ENCODE measurements around the gene FNBP1.
"Not testable (repeated sequence)": the region's sequence is repeated elsewhere in the genome, so short reads cannot be mapped to it uniquely, and the experiment has no call there.

Gene FNBP1

GRCh38 chr9:129962889-129963703, 79.9 kb downstream of the FNBP1 start:
- H3K4me3 ChIP-seq (ENCODE audit: low read depth, low read length), result peak overlapping the region; percentile 22
- no peak for TF ChIP-seq CTCF (IDR thresholded peaks at IDR 0.05; ENCODE audit: borderline replicate concordance, insufficient read depth, low read depth, low read length)

DNA sequence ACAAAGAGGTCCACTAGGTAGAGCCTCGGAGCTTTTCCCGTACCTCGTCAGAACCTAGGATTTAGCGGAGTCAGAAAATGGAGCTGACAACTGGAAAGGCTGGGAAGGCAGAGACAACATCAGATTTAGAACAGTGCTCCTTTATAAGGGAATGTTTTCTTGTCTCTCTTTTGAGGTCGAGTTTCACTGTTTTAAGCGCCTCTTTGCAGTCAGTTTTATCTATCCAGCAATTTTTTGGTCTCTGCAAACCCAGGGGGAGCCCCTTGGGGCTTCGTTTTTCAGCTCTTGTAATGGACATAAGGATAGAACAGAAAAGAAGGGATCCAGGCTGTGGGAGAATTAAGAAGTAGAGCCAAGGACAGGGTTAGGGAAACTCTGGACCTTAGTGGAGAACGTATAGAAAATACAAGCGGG, 80.5 kb downstream of the FNBP1 start:
- peak overlapping the region; percentile 22 for H3K4me3 ChIP-seq (ENCODE audit: low read depth, low read length)
- no peak for TF ChIP-seq CTCF (IDR thresholded peaks at IDR 0.05; ENCODE audit: borderline replicate concordance, insufficient read depth, low read depth, low read length)

DNA sequence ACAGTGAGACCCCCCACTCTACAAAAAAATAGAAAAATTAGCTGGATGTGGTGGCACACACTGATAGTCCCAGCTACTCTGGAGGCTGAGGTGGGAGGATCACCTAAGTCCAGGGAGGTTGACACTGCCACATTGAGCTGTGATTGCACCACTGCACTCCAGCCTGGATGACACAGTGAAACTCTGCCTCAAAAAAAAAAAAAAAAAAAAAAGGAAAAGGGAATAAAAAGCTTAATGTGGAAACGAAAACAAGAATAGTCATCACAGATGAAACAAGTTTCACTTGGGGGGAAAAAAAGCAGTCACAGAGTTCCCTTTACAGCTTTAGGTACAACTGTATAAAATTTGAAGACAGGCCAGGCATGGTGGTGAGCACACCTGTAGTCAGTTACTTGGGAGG, 84.2 kb downstream of the FNBP1 start:
- no peak overlapping the region for H3K4me3 ChIP-seq (ENCODE audit: low read depth, low read length)
- TF ChIP-seq CTCF (IDR thresholded peaks at IDR 0.05; ENCODE audit: borderline replicate concordance, insufficient read depth, low read depth, low read length), result no peak

GRCh38 chr9:129954868-129955550, 88.0 kb downstream of the FNBP1 start:
- TF ChIP-seq CTCF (IDR thresholded peaks at IDR 0.05; ENCODE audit: borderline replicate concordance, insufficient read depth, low read depth, low read length), result no peak
- no peak overlapping the region for H3K4me3 ChIP-seq (ENCODE audit: low read depth, low read length)

- TF ChIP-seq CTCF (IDR thresholded peaks at IDR 0.05; ENCODE audit: borderline replicate concordance, insufficient read depth, low read depth, low read length), result no peak
- no peak overlapping the region for H3K4me3 ChIP-seq (ENCODE audit: low read depth, low read length)
Measured at GRCh38 chr9:129953736-129954135, 89.3 kb downstream of the FNBP1 start.

- TF ChIP-seq CTCF (IDR thresholded peaks at IDR 0.05; ENCODE audit: borderline replicate concordance, insufficient read depth, low read depth, low read length), result no peak
- no peak overlapping the region for H3K4me3 ChIP-seq (ENCODE audit: low read depth, low read length)
Measured at GRCh38 chr9:129952337-129952736, 90.7 kb downstream of the FNBP1 start.

DNA sequence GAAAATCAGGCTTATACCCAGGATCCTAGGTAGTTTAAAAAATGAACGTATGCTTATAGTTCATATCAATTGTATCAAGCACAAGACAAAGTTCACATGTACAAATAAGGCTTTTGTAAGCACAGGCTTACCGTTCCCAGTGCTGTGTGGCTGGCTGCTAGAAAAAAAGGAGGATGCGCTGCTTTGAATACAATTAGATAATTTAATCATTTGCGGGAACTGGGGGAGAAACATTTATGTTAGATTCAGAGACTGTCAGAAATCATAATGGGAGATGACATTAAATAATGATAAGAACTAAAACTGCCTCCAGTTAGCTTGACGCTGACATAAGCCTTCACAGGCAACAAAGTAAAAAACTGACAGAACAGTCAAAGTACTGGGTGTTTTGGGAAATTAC, 93.2 kb downstream of the FNBP1 start:
- no peak overlapping the region for H3K4me3 ChIP-seq (ENCODE audit: low read depth, low read length)
- no peak for TF ChIP-seq CTCF (IDR thresholded peaks at IDR 0.05; ENCODE audit: borderline replicate concordance, insufficient read depth, low read depth, low read length)

GRCh38 chr9:129948626-129949025, 94.4 kb downstream of the FNBP1 start:
- not testable (repeated sequence) for H3K4me3 ChIP-seq (ENCODE audit: low read depth, low read length)

All from GM12875 (cell line).